Measurements from ENCODE around the gene POLR2I. TPM values are rescaled to one million over a fixed set of nuclear protein-coding genes. Genes with fewer than 3 reads are reported as not detected.

POLR2I gene
- 14.8 and 24.6 TPM in 2 replicates for total RNA-seq

GRCh38 chr19:36114721-36115452, at the start of gene POLR2I:
Gene POLR2I (minus strand): TSS chr19:36114875. CDS start chr19:36114856, 19 bp downstream.

DNA sequence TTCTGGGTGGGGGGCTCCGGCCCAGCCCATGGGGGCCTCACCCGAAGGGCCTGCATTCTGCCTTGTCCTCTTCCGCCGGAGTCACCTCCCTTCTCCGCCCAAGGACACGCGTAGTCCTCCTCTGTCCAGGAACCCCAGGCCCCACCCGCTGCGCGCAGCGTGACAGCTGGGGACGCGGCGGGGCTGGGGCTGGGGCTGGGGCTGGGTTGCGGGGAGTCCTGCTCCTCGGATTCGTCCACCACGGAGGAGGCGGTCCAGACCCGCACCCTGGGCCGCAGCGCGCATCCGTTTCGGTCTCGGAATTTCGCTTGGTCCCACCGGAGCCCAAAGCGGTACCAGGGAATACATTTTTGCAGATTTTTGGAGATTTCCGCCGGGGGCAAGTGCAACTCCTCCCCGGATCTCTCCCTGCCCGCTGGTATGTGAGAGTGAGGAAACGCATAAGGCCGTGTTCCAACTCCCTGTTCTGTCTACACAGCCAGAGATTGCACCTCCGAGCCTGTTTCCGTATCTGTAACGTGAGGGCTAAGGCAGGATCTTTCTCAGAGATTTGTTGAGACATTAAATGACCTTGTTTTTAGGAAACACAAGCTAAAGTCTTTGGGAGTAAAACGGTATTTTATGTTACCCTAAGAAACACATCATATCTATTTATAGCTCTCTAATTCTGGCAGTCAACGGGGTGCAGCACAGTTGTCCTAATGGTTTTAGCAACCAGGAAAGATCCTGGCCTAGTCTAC, 37.8 kb upstream of the POLR2I start, which contains the start of gene COX7A1:
Gene COX7A1 (minus strand): TSS at position 96 of the 740 bp plus-strand sequence. CDS start 40 bp downstream, at position 56.

DNA sequence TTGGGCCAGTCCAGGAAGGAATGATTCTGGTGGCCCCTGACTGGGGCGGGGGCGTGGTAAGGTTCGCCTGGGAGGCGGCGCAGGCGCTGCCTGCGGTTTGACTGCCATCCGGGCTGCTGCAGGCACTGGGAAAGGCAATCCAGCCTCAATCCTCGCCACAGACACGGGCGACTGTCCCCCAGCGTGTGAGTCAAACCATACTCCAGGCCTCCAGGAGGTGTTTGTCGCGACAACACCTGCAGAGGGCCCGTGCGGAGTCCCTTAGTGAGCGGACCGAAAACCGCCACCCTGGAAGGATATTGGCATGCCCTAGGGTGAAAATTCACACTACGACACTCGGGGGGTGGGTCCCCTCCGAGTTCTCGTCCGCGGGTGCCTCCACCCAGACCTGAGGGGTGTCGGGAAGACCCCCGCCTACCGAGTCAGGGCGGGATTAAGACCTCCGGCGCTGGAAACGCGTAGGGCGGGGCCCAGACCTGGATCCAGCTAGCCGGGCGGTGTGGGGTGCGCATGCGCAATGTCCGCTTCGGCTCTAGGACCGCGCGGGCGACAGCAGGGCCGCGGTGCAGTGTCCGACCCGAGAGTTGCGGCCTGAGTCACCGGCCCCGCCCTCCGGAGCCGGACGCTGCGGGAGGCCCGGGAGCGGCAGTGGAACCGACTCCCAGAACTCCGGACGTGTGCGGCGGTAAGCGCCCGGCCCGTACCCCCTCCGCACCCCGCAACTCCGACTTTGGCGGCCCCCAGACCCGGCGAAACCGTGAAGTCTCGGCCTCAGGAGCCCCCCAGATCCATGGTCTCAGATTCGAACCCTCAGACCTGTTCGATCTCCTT, 25.0 kb upstream of the POLR2I start, which contains the start of gene CAPNS1:
Gene CAPNS1 (plus strand): TSS at position 594 of the 831 bp plus-strand sequence. CDS start 946 bp downstream, outside the sequence.

GRCh38 chr19:36115453-36116343, 1.0 kb upstream of the POLR2I start, which contains the start of gene TBCB:
Gene TBCB (plus strand): TSS chr19:36115468. CDS start chr19:36115561, 93 bp downstream.

GRCh38 chr19:36110487-36111199, 4.0 kb downstream of the POLR2I start, which contains the start of gene OVOL3:
Gene OVOL3 (plus strand): TSS chr19:36111143. CDS start chr19:36111203, 60 bp downstream.

Other genes with a start within 250 kb of the POLR2I start
- gene APLP1, start 246.3 kb downstream of the POLR2I start, total RNA-seq: 4.1 and 6.5 TPM in 2 replicates
- gene NFKBID, start 214.3 kb downstream of the POLR2I start, total RNA-seq: 6.3 TPM in 2 replicates
- gene HCST, start 212.3 kb downstream of the POLR2I start, total RNA-seq: 0.91 and 1.4 TPM in 2 replicates
- not detected in 2 replicates for gene TYROBP, start 206.6 kb downstream of the POLR2I start, total RNA-seq
- 3.2 and 5.9 TPM in 2 replicates for gene LRFN3, start 178.5 kb downstream of the POLR2I start, total RNA-seq
- gene SDHAF1, start 119.7 kb downstream of the POLR2I start, total RNA-seq: 16.9 and 17.0 TPM in 2 replicates
- 0.13 TPM in 1 of 2 replicates, not detected in the other for gene SYNE4, start 106.1 kb downstream of the POLR2I start, total RNA-seq
- 10.8 and 11.4 TPM in 2 replicates for gene ALKBH6, start 100.7 kb downstream of the POLR2I start, total RNA-seq
- 8.2 and 11.5 TPM in 2 replicates for gene CLIP3, start 82.0 kb downstream of the POLR2I start, total RNA-seq
- gene THAP8, start 60.6 kb downstream of the POLR2I start, total RNA-seq: 4.0 and 4.6 TPM in 2 replicates
- 3.5 and 5.0 TPM in 2 replicates for gene WDR62, start 60.0 kb downstream of the POLR2I start, total RNA-seq
- gene OVOL3, start 3.7 kb downstream of the POLR2I start, total RNA-seq: not detected in 2 replicates
- 95.0 and 105 TPM in 2 replicates for gene TBCB, start 593 bp upstream of the POLR2I start, total RNA-seq
- gene CAPNS1, start 25.2 kb upstream of the POLR2I start, total RNA-seq: 293 and 453 TPM in 2 replicates
- 13.7 and 21.0 TPM in 2 replicates for gene COX7A1, start 37.6 kb upstream of the POLR2I start, total RNA-seq
- gene ZNF565, start 99.8 kb upstream of the POLR2I start, total RNA-seq: 7.1 and 7.4 TPM in 2 replicates
- 71.6 and 109 TPM in 2 replicates for gene ZNF146, start 100.2 kb upstream of the POLR2I start, total RNA-seq